HG02588 (cell line): Measurements from ENCODE around the gene PRKCB.
A peak's percentile ranks its signal among the peaks of the same experiment; 100 is the strongest.
"Not testable (repeated sequence)": the region's sequence is repeated elsewhere in the genome, so short reads cannot be mapped to it uniquely, and the experiment has no call there.

ENCODE experiments used
- ATAC-seq: cut with Tn5 transposase; IDR thresholded peaks from one replicate; pipeline ENCODE4 v1.9.1; 2021; ENCODE audit warnings: mild to moderate bottlenecking, moderate library complexity; ENCODE audit not compliant: unreplicated experiment

PRKCB gene

GRCh38 chr16:23901178-23902033, 65.6 kb downstream of the PRKCB start:
- ATAC-seq, result no peak

DNA sequence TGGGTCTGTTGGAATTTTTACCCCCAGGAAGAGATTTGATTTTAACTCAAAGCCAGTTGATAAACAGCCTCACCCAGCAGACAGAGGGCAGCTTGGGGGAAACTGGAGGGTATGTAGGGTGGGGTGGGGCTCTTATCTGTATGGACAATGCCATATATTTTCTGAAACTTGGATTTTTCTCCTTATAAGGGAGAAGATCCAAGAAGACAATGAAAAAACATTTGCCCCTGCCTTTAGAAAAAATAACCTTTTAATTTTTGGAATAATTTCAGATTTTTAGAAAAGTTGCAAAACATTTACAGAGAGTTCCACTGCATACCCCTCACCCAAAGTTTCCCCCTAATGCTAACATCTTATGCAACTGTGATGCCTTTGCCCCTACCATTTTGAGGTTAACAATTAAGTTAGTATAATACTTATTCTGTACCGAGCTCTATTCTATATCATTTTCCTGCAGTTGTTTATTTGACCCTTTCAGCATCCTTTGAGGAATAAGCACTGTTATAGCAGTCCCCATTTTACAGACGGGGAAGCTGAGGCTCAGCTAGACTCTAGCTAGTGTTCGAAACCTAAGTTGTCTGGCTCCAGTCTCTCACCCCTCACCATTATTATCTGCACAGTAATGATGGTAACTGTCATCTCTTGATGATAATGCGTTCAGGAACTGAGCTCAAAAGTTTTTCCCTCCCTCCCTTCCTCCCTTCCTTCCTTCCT, 66.4 kb downstream of the PRKCB start:
- ATAC-seq, result no peak

- ATAC-seq, result no peak
Measured at GRCh38 chr16:23902748-23903414, 67.1 kb downstream of the PRKCB start.

DNA sequence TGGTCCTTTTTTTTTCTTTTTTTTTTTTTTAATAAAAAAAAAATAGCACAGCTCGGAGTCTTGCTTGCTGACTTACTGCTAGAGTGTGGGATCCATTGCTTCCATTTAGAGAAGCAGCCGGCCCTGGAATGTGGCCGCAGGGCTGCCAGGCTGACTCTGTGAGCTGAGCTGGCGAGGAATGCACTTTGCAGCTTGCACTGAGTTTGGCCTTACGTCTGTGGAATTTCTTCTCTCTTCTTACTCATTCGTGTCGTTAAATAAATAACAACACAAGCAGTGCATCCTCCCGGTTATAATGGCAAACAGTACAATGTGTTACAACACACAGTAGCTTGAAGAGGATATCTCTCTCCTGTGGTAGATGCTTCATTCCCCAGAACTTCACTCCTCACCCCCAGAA, 69.2 kb downstream of the PRKCB start:
- no peak for ATAC-seq

DNA sequence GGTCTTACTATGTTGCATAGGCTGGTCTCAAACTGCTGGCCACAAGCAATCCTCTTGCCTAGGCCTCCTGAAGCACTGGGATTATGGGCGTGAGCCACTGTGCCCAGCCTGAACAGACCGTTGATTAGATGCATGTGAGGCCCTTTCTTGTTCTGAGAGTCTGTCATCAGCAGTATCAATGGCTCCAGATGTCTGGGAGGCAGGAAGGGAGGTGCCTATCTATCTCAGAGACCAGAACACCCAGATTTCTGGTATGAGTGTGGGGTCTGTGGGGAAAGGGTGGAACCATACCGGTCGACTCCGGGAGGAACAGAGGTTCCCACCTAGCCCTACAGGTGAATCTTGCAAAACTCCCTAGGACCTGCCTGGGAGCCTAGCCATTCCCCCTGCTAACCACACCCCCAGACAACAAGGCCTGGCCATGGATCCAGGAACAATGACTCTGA, 71.7 kb downstream of the PRKCB start:
- no peak for ATAC-seq

GRCh38 chr16:23907903-23908302, 72.1 kb downstream of the PRKCB start:
- ATAC-seq, result no peak

DNA sequence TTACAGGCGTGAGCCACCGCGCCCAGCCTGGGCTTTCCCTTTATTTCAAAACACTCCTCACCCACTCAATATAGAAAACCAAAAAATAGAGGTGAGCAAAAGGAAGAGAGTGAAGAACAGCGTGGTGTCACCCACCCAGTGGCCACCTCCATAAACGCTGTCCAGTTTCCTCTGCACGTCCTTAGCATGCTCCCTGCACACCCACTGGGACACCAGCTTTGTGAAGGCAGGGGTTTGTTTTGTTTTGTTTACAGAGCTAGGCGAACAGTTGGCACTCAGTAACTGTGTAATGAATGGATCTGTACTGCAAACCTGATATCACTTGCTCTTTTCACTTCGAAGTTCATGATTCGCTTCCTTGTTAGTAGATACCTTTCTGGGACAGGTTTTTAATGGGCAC, 73.0 kb downstream of the PRKCB start:
- ATAC-seq, result no peak

DNA sequence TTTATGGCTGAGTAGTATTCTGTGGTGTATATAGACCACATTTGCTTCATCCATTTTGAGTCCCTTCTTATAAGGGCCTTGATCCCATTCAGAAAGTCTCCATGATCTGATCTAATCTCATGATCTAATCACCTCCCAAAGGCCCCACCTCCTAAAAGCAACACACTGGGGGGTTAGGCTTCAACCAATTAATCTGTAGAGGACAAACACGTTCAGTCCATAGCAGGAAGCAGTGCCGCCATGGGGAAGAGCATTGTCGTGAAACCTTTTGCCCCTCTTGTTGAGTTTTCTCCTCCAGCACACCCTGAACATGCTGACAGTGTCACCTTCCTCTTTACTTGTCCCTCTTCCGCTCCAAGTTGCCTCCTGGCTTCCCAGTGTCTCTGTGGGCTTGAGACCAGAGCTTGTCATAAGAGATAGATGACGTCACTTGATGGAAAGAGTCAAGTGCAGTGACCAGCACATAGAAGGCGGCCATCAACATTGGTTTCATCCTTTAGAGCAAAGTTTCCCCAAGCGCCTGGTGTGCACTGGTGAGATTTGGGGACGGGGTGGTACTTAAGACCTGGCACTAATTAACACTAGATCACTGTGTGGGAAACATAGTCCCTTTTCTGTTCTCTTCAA, 74.1 kb downstream of the PRKCB start:
- ATAC-seq, result no peak

- no peak for ATAC-seq
Measured at GRCh38 chr16:23914946-23915530, 79.3 kb downstream of the PRKCB start.

DNA sequence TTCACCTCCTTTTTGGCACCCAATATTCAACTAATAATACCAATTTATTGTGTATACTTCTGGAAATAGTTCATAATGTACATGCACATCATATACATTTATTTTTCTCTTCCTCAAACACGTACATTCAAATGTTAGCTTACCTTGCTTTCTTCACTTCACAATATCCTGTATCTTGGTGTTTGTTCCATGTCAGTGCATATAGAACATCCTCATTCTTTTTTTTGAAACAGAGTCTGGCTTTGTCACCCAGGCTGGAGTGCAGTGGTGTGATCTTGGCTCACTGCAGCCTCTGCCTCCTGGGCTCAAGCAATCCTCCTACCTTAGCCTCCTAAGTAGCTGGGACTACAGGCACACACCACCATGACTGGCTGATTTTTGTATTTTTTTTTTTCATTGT, 80.8 kb downstream of the PRKCB start:
- not testable (repeated sequence) for ATAC-seq

DNA sequence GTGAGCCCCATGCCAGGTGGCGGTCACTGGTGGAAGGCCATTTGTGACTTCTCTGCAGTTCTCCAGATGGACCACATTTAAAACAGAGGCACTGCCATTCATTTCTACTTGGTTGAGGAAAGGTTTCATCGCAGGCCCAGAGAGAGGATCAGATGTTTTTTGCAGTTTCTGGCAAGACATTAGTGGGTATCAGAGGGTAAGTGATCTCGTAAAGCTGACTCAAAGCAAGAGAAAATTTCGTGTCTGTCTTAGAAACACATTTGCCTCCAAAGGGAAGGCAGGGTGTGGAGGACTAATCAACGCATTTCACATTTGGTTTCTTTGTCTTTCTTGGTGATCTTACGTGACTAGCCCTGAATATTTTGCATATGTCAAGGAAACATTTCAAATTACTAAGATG, 81.8 kb downstream of the PRKCB start:
- ATAC-seq, result peak; percentile 55

DNA sequence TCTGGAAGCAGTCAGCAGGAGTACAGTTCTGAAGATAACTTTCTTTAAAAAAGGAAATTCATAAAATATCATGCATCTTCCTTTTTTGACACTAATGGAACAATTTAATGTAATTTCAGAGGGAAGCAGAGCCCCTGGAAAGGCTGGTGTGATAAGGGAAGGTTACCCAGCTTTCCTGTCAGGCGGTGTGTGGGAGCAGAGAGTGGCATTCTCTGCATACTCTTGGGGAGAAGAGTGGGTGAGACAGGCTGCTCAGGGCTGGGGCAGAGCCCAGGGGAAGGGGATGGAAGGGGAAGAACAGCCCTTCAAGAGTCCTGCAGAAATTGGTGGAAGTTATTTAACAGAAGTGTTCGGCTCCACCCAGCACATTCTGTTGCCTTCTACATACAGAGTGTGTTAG, 84.7 kb downstream of the PRKCB start:
- ATAC-seq, result no peak

DNA sequence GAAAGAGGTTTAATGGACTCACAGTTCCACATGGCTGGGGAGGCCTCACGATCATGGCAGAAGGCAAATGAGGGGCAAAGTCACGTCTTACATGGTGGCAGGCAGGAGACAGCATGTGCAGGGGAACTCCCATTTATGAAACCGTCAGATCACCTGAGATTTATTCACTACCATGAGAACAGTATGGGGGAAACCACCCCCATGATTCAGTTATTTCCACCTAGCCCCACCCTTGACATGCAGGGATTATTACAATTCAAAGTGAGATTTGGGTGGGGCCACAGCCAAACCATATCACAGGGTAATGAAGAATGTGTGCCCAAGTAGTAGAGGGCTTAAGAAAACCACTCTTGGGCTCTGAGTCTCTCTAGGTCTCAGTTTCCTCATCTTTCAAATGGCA, 85.1 kb downstream of the PRKCB start:
- no peak for ATAC-seq

- ATAC-seq, result no peak
Measured at GRCh38 chr16:23922406-23922805, 86.6 kb downstream of the PRKCB start.

GRCh38 chr16:23924128-23924527, 88.3 kb downstream of the PRKCB start:
- no peak for ATAC-seq

GRCh38 chr16:23927796-23928195, 92.0 kb downstream of the PRKCB start:
- no peak for ATAC-seq

DNA sequence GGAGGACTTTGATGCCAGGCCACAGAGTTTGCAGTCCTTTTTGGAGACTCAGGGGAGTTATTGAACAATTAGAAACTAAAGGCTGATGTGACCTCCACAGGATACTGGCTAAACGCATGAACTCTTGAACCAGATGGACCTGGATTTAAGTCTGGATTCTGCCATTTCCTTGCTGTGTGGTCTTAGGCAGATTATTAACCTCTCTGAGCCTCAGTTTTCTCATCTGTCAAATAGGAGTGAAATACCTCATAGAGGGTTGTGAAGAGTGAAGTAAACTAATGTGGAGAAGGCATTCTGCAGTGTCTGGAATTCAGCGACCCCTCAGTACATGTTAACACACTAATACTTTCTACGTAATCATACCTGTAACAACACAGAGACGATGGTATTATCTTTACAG, 93.5 kb downstream of the PRKCB start:
- no peak for ATAC-seq

- no peak for ATAC-seq
Measured at GRCh38 chr16:23929856-23930255, 94.1 kb downstream of the PRKCB start.

DNA sequence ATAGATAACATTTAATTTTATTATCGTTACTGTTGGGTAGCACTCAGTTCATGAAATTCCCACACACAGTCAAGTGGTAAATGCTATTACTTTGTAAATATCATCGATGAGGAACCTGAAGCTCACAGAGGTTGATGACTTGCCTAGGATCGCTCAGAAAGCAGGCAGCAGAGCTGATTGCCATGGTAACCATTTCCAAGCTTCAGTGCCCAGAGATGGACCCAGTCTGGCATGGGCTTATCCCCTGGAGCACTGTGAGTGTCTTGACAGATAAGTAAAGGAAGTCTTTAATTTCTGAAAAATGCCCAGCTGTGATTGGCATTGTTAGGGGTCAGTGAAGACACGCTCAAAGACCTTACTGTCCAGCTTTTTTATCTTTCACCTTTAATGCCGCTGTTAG, 95.0 kb downstream of the PRKCB start:
- ATAC-seq, result no peak

DNA sequence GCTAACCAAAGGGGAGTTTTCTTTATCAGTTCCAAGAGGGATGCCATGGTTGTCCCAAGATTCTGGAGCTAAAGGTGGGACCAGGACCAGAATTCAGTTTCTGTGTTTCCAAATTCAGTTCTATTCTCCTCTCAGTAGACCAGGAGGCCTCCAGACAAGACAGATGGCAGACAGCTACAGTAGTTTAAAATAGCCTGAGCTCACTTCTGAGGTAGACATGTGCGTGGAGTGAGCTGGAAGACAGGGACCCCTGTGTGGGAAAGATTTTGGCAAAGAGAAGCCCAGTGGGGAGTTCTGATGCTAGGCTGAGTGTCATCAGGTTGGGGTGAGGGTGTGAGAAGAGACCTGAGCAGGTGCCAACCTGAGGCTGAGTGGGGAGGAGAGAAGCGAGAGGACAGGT, 95.4 kb downstream of the PRKCB start:
- no peak for ATAC-seq

GRCh38 chr16:23933650-23934049, 97.9 kb downstream of the PRKCB start:
- not testable (repeated sequence) for ATAC-seq
